ENCODE results near the gene AHI1.

GRCh38 chr6:135465307-135465706 is 32.2 kb downstream of the AHI1 start:
- TF ChIP-seq, protein P1, sequence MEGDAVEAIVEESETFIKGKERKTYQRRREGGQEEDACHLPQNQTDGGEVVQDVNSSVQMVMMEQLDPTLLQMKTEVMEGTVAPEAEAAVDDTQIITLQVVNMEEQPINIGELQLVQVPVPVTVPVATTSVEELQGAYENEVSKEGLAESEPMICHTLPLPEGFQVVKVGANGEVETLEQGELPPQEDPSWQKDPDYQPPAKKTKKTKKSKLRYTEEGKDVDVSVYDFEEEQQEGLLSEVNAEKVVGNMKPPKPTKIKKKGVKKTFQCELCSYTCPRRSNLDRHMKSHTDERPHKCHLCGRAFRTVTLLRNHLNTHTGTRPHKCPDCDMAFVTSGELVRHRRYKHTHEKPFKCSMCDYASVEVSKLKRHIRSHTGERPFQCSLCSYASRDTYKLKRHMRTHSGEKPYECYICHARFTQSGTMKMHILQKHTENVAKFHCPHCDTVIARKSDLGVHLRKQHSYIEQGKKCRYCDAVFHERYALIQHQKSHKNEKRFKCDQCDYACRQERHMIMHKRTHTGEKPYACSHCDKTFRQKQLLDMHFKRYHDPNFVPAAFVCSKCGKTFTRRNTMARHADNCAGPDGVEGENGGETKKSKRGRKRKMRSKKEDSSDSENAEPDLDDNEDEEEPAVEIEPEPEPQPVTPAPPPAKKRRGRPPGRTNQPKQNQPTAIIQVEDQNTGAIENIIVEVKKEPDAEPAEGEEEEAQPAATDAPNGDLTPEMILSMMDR (conservative IDR thresholded peaks at IDR 0.05; ENCODE audit: low read depth, low read length), result no peak
- no peak for TF ChIP-seq EZH2 (IDR thresholded peaks at IDR 0.05; ENCODE audit: borderline replicate concordance, low read depth, low read length, poor library complexity, severe bottlenecking)
